Activated CD8-positive, alpha-beta memory T cell treated with anti-CD3 and anti-CD28 coated beads, Interleukin-2, amount 10 ng/mL, durations not matched to agents 7 days and 5 days (primary cell): ENCODE data around the gene PTPRN2. TPM values are rescaled to one million over a fixed set of nuclear protein-coding genes. Genes with fewer than 3 reads are reported as not detected.

Experiments
- ATAC-seq: fragments of 150-1000 bp; cut with Tn5 transposase; one replicate; pipeline ENCODE4 v1.10.0; 2021; ENCODE audit warnings: moderate library complexity
- CTCF ChIA-PET: fragments of 350-600 bp; sonication (Branson Sonifier 250); formaldehyde crosslinking; loops from one replicate; lab custom pipeline; 2021; ENCODE audit warnings: antibody characterized with exemption; lab: Charles Lee
- DNase-seq: peaks from one replicate; pipeline ENCODE4 v3.0.0-alpha.2; 2020
- H3K27ac Mint-ChIP-seq: one replicate; pipeline ENCODE4 v1.8.0; 2021; ENCODE audit warnings: mild to moderate bottlenecking, mixed read lengths
- H3K27me3 Mint-ChIP-seq: one replicate; pipeline ENCODE4 v1.8.0; 2021; ENCODE audit warnings: mixed read lengths
- H3K36me3 Mint-ChIP-seq: one replicate; pipeline ENCODE4 v1.8.0; 2021; ENCODE audit warnings: mild to moderate bottlenecking, mixed read lengths
- H3K4me1 Mint-ChIP-seq: one replicate; pipeline ENCODE4 v1.8.0; 2021; ENCODE audit warnings: mixed read lengths
- H3K4me3 Mint-ChIP-seq: one replicate; pipeline ENCODE4 v1.8.0; 2021; ENCODE audit warnings: mild to moderate bottlenecking, moderate library complexity, mixed read lengths
- H3K9me3 Mint-ChIP-seq: one replicate; pipeline ENCODE4 v1.8.0; 2022; ENCODE audit warnings: low read depth, mixed read lengths
- total RNA-seq, 2 experiments: library from RNA; stranded (reverse); gene quantifications; one replicate each; pipeline ENCODE4 v1.2.3, GENCODE V29; 2021

The PTPRN2 gene
- total RNA-seq, 2 experiments from 2014 or later = 3.2 to 5.7 TPM

DNA sequence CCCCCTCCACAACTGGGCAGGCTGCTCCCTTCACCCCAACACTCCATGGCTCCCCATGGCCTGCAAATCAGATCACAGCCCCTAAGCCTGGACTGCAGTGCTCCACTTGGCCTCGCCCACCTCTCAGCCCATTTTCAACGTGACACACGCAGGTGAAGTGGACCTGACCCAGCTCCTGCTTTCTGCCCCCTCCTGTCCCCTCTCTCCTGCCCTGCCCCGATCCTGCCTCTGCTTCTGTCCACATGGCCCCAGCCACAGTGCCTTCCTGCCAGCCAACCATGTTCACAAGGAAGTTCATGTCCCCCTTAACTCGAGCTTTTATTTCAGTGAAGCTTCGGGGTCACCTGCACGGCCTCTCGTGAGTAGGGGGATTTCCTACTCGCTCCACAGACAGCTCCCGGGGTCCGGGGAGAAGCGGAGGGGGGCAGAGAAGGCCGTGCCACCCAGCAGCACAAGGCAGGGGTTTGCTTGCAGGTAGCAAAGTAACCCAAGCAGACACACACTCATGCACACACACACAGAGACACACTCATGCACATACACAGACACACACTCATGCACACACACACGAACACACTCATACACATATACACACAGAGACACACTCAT lies 713.3 kb downstream of the PTPRN2 start:
- ATAC-seq = no peak
- no peak for DNase-seq
- Mint-ChIP-seq H3K27ac (no peak overlapping the region), H3K9me3 (no peaks in the 10 kb centered on the region), H3K36me3 (no peaks in the 10 kb centered on the region), H3K4me3 (peak overlapping the region; percentile 12), H3K4me1 (peaks cover 4% of the 10 kb centered on the region), H3K27me3 (no peaks in the 10 kb centered on the region)
- CTCF ChIA-PET = interaction anchor here (1.4 kb wide), 1 partner anchor 442 kb away, joined by 3 read pairs; no protein-coding TSS in a partner anchor

- no peak overlapping the region for H3K4me3 Mint-ChIP-seq
- DNase-seq = no peak
- no peak overlapping the region for H3K27ac Mint-ChIP-seq
- CTCF ChIA-PET = no interaction called here
- peaks cover 4% of the 10 kb centered on the region for H3K4me1 Mint-ChIP-seq
- H3K36me3 Mint-ChIP-seq = no peaks in the 10 kb centered on the region
- H3K9me3 Mint-ChIP-seq = no peaks in the 10 kb centered on the region
- no peak for ATAC-seq
- H3K27me3 Mint-ChIP-seq = no peaks in the 10 kb centered on the region
Observed at GRCh38 chr7:157873664-157874063, 714.0 kb downstream of the PTPRN2 start.

GRCh38 chr7:157873181-157873580 lies 714.4 kb downstream of the PTPRN2 start:
- DNase-seq = no peak
- Mint-ChIP-seq H3K36me3 (no peaks in the 10 kb centered on the region), H3K9me3 (no peaks in the 10 kb centered on the region), H3K4me3 (no peak overlapping the region), H3K27me3 (no peaks in the 10 kb centered on the region), H3K27ac (no peak overlapping the region), H3K4me1 (peaks cover 4% of the 10 kb centered on the region)
- no peak for ATAC-seq
- CTCF ChIA-PET = no interaction called here

DNA sequence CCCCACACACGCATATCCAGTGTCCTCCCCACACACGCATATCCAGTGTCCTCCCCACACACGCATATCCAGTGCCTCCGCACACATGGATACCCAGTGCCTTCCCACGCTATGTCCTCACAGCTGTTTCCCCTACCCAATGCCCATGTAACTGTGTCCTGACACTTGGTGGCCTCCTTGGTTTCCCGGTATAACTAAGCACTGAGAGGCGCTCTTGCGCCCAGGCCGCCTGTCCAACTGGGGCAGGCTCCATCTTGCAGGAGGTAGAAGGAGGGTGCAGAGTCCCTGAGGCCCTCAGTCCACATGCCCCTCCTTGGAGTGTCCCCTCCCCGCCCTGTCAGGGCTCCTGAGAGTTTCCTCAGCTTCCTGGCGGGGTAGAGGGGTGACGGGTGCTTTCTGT lies 715.2 kb downstream of the PTPRN2 start:
- no peak overlapping the region for H3K4me3 Mint-ChIP-seq
- CTCF ChIA-PET = no interaction called here

DNA sequence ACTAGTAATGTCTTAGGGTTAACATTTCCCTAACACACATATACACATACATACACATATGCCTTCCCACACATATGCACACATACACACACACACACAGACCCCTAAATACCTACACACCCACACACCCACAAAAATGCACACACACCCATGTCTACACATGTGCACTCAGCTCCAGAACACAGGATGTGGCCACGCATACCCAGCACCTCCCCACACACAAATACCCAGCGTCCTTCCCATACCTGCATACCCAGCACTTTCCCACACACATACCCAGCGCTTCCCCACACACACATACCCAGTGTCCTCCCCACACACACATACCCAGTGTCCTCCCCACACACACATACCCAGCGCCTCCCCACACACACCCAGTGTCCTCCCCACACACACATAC lies 715.9 kb downstream of the PTPRN2 start:
- DNase-seq (no peak), ATAC-seq (no peak)
- Mint-ChIP-seq H3K4me3 (no peak overlapping the region), H3K4me1 (peaks cover 4% of the 10 kb centered on the region), H3K27me3 (no peaks in the 10 kb centered on the region), H3K9me3 (no peaks in the 10 kb centered on the region), H3K27ac (no peak overlapping the region), H3K36me3 (no peaks in the 10 kb centered on the region)
- CTCF ChIA-PET = no interaction called here

More for the DNA sequence above, 715.2 kb downstream of the PTPRN2 start:
- peaks cover 4% of the 10 kb centered on the region for H3K4me1 Mint-ChIP-seq
- ATAC-seq (no peak), DNase-seq (no peak)
- H3K27me3 Mint-ChIP-seq = no peaks in the 10 kb centered on the region
- no peaks in the 10 kb centered on the region for H3K36me3 Mint-ChIP-seq
- no peaks in the 10 kb centered on the region for H3K9me3 Mint-ChIP-seq
- H3K27ac Mint-ChIP-seq = no peak overlapping the region

GRCh38 chr7:157870644-157871290 lies 716.9 kb downstream of the PTPRN2 start:
- DNase-seq = no peak
- Mint-ChIP-seq H3K27ac (no peak overlapping the region), H3K9me3 (no peaks in the 10 kb centered on the region), H3K4me3 (no peak overlapping the region), H3K4me1 (peaks cover 4% of the 10 kb centered on the region), H3K27me3 (no peaks in the 10 kb centered on the region), H3K36me3 (no peaks in the 10 kb centered on the region)
- ATAC-seq = no peak
- CTCF ChIA-PET = no interaction called here

DNA sequence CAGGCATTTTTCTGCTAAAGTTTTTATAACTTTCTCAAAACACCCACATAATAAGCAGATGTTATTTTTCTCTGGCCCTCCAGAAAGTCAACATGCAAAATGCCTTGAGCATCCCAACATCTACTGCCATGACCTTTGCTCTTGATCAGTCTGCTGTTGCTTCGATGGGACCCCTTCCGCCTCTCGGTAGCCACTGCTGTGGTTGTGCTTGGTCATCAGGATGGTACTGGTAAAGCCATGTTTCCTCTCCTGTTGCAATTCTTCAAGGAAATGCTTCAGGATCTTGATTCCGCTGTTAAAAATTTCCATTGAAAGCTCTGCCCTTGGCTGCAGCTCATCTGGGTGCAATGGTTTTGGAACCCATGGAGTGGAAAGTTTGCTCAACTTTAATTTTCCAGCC lies 717.8 kb downstream of the PTPRN2 start:
- Mint-ChIP-seq H3K4me3 (no peak overlapping the region), H3K36me3 (no peaks in the 10 kb centered on the region), H3K27me3 (no peaks in the 10 kb centered on the region), H3K4me1 (peaks cover 2% of the 10 kb centered on the region), H3K9me3 (no peaks in the 10 kb centered on the region), H3K27ac (no peak overlapping the region)
- no peak for ATAC-seq
- CTCF ChIA-PET = no interaction called here
- no peak for DNase-seq

- Mint-ChIP-seq H3K4me1 (no peaks in the 10 kb centered on the region), H3K27ac (no peak overlapping the region), H3K36me3 (no peaks in the 10 kb centered on the region), H3K9me3 (no peaks in the 10 kb centered on the region), H3K27me3 (no peaks in the 10 kb centered on the region), H3K4me3 (no peak overlapping the region)
- CTCF ChIA-PET = no interaction called here
- DNase-seq (no peak), ATAC-seq (no peak)
Observed at GRCh38 chr7:157867685-157868305, 719.8 kb downstream of the PTPRN2 start.

DNA sequence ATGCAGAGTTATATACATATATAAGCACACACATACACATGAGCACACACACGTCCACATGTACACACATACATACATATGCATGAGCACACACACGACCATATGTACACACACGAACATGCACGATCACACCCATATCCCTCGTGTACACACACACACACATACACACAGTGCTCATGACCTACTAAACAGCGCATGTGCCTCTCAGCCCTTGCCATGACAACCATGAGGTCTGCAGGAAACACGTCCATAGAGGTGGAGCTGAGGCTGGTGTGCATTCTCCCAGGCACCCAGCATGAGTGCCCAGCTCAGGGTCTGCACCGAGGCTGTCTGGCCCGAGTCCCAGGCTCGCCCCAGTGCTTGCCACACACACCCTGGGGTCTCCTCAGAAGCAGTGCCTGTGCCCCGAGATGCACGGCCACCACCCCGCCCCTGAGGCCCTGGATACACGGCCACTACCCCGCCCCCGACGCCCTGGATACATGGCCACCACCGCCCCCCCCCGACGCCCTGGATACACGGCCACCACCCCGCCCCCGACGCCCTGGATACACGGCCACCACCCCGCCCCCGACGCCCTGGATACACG lies 721.2 kb downstream of the PTPRN2 start:
- DNase-seq = no peak
- no peak for ATAC-seq
- no peaks in the 10 kb centered on the region for H3K27me3 Mint-ChIP-seq
- H3K4me1 Mint-ChIP-seq = no peaks in the 10 kb centered on the region
- H3K9me3 Mint-ChIP-seq = no peaks in the 10 kb centered on the region
- CTCF ChIA-PET = no interaction called here
- no peaks in the 10 kb centered on the region for H3K36me3 Mint-ChIP-seq
- H3K27ac Mint-ChIP-seq = no peak overlapping the region
- H3K4me3 Mint-ChIP-seq = no peak overlapping the region

GRCh38 chr7:157865351-157866165 lies 722.1 kb downstream of the PTPRN2 start:
- Mint-ChIP-seq H3K4me3 (no peak overlapping the region), H3K36me3 (no peaks in the 10 kb centered on the region), H3K27ac (no peak overlapping the region), H3K9me3 (no peaks in the 10 kb centered on the region), H3K4me1 (no peaks in the 10 kb centered on the region), H3K27me3 (no peaks in the 10 kb centered on the region)
- no peak for DNase-seq
- ATAC-seq = no peak
- CTCF ChIA-PET = no interaction called here

GRCh38 chr7:157864911-157865310 lies 722.7 kb downstream of the PTPRN2 start:
- Mint-ChIP-seq H3K4me1 (no peaks in the 10 kb centered on the region), H3K9me3 (no peaks in the 10 kb centered on the region), H3K36me3 (no peaks in the 10 kb centered on the region), H3K27me3 (no peaks in the 10 kb centered on the region), H3K27ac (no peak overlapping the region), H3K4me3 (no peak overlapping the region)
- DNase-seq (no peak), ATAC-seq (no peak)
- CTCF ChIA-PET = no interaction called here

GRCh38 chr7:157863906-157864810 lies 723.5 kb downstream of the PTPRN2 start:
- no peaks in the 10 kb centered on the region for H3K9me3 Mint-ChIP-seq
- no peaks in the 10 kb centered on the region for H3K27me3 Mint-ChIP-seq
- H3K4me1 Mint-ChIP-seq = no peaks in the 10 kb centered on the region
- H3K4me3 Mint-ChIP-seq = no peak overlapping the region
- no peak overlapping the region for H3K27ac Mint-ChIP-seq
- CTCF ChIA-PET = no interaction called here
- no peak for DNase-seq
- ATAC-seq = no peak
- H3K36me3 Mint-ChIP-seq = no peaks in the 10 kb centered on the region
